Calu3 (cell line): Measurements from ENCODE around the gene ANKS3. TPM values are rescaled to one million over a fixed set of nuclear protein-coding genes. Genes with fewer than 3 reads are reported as not detected.

Source experiments
- BruUV-seq: library from RNA; stranded (reverse); fragments of 400-500 nt; replicated peaks from 2 replicates; lab custom pipeline; 2021; lab: Mats Ljungman, UMichigan
- CTCF ChIA-PET: fragments of 300-600 bp; sonication (Branson Sonifier 250); formaldehyde crosslinking; loops from one replicate; lab custom pipeline; 2022; ENCODE audit warnings: antibody characterized with exemption; lab: Charles Lee
- DNase-seq: peaks from one replicate; pipeline ENCODE4 v3.0.0; 2022
- H3K27ac Mint-ChIP-seq: one replicate; pipeline ENCODE4 v1.8.0; 2022; ENCODE audit warnings: mixed read lengths; ENCODE audit not compliant: unreplicated experiment
- H3K27me3 Mint-ChIP-seq: one replicate; pipeline ENCODE4 v1.8.0; 2022; ENCODE audit warnings: mixed read lengths; ENCODE audit not compliant: unreplicated experiment
- H3K36me3 Mint-ChIP-seq: one replicate; pipeline ENCODE4 v1.8.0; 2022; ENCODE audit warnings: mild to moderate bottlenecking, moderate library complexity, mixed read lengths; ENCODE audit not compliant: insufficient read depth, unreplicated experiment
- H3K4me1 Mint-ChIP-seq: one replicate; pipeline ENCODE4 v1.8.0; 2022; ENCODE audit warnings: mild to moderate bottlenecking, low read depth, mixed read lengths; ENCODE audit not compliant: unreplicated experiment
- H3K4me3 Mint-ChIP-seq: one replicate; pipeline ENCODE4 v1.8.0; 2022; ENCODE audit warnings: mild to moderate bottlenecking, low read depth, moderate library complexity, mixed read lengths; ENCODE audit not compliant: unreplicated experiment
- H3K9me3 Mint-ChIP-seq: one replicate; pipeline ENCODE4 v1.8.0; 2022; ENCODE audit warnings: low read depth, mixed read lengths; ENCODE audit not compliant: unreplicated experiment
- intact Hi-C: fragments of 100-400 bp; cut with micrococcal nuclease; formaldehyde crosslinking; loops from one replicate; pipeline ENCODE4 v1.10.0; 2022; ENCODE audit not compliant: unreplicated experiment
- microRNA-seq: library from miRNA; unstranded; fragments of <30 nt; microRNA quantifications from one replicate; pipeline ENCODE4 v1.2.0, GENCODE V29; 2022
- total RNA-seq: library from RNA; stranded (reverse); gene quantifications from 2 replicates; pipeline ENCODE4 v1.2.3, GENCODE V29; 2022
- TF ChIP-seq, protein P1 (sequence below): fragments of 200-600 bp; IDR thresholded peaks from one replicate; pipeline ENCODE4 v1.8.0; 2022; ENCODE audit warnings: antibody characterized with exemption; ENCODE audit not compliant: unreplicated experiment

ANKS3 gene
- total RNA-seq, 1 experiment from 2014 or later: 46.9 TPM

DNA sequence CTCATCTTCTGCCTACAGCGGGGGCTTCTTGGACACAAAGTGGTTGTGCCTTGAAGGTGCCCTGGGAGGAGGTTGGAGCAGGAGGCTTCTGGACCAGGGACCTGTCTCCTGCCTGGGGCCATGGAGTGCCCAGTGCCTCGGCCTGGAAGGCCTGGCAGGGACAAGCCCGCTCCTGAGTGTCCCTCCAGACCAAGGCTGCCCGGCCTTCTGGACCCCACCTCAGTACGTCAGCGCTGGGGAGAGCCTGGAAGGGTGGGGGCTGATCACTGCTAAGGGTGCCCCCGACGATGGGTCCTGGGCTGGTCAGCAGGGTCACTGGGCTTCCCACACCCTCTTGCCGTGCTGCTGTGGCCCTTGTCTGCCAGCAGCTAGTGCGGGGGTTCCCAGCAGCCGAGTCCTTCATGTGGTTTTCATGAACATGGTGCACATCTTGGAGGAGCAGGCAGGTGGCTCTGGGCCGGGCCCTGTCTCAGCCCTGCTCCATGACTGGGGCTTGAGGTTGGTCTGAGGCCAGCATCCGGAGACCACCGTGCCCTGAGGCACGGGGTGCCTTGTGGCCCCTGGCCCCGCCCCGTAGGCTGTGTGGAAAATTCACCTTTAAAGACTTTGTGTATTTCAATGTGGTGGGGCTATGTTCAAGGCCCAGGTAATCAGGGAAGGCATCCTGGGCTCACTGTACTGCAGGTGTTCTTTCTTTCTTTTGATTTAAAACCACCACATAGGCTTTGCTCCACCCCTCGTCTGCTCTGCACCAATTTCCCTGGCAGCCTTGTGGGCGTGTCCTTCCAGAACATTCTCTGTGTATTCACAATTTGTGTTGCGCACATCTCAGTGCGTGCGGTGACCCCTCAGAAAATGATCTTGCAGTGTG is 87.1 kb downstream of the ANKS3 start:
- intact Hi-C loops: no loop called here
- CTCF ChIA-PET: interaction anchor here (0.5 kb wide), 1 partner anchor 111 kb away, joined by 4 read pairs; no protein-coding TSS in a partner anchor
- Mint-ChIP-seq H3K27ac (no peak overlapping the region), H3K27me3 (no peaks in the 10 kb centered on the region), H3K4me3 (no peak overlapping the region), H3K36me3 (peaks cover 32% of the 10 kb centered on the region), H3K4me1 (no peaks in the 10 kb centered on the region), H3K9me3 (peaks cover 4% of the 10 kb centered on the region)
- no TSS peak for BruUV-seq
- DNase-seq: no peak
- TF ChIP-seq, protein P1, sequence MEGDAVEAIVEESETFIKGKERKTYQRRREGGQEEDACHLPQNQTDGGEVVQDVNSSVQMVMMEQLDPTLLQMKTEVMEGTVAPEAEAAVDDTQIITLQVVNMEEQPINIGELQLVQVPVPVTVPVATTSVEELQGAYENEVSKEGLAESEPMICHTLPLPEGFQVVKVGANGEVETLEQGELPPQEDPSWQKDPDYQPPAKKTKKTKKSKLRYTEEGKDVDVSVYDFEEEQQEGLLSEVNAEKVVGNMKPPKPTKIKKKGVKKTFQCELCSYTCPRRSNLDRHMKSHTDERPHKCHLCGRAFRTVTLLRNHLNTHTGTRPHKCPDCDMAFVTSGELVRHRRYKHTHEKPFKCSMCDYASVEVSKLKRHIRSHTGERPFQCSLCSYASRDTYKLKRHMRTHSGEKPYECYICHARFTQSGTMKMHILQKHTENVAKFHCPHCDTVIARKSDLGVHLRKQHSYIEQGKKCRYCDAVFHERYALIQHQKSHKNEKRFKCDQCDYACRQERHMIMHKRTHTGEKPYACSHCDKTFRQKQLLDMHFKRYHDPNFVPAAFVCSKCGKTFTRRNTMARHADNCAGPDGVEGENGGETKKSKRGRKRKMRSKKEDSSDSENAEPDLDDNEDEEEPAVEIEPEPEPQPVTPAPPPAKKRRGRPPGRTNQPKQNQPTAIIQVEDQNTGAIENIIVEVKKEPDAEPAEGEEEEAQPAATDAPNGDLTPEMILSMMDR: no peak

Small RNAs within 50 kb of the gene (microRNA-seq; reads per million reads assigned to microRNA genes)
- gene MIR6769A: 1.1 reads per million

Other genes with a start within 250 kb of the ANKS3 start
- 6.2 and 7.9 TPM in 2 replicates for gene CDIP1, start 195.5 kb downstream of the ANKS3 start, total RNA-seq
- gene C16orf96, start 177.9 kb downstream of the ANKS3 start, total RNA-seq: not detected in 2 replicates
- gene UBALD1, start 119.4 kb downstream of the ANKS3 start, total RNA-seq: 54.4 and 55.6 TPM in 2 replicates
- gene MGRN1, start 109.4 kb downstream of the ANKS3 start, total RNA-seq: 105 and 114 TPM in 2 replicates
- 30.6 and 32.6 TPM in 2 replicates for gene NUDT16L1, start 40.7 kb downstream of the ANKS3 start, total RNA-seq
- 0.27 and 1.8 TPM in 2 replicates for gene DNAAF8, start 266 bp upstream of the ANKS3 start, total RNA-seq
- 23.6 and 25.6 TPM in 2 replicates for gene ZNF500, start 32.9 kb upstream of the ANKS3 start, total RNA-seq
- not detected in 2 replicates for gene SEPTIN12, start 54.1 kb upstream of the ANKS3 start, total RNA-seq
- 208 and 235 TPM in 2 replicates for gene SMIM22, start 61.1 kb upstream of the ANKS3 start, total RNA-seq
- 17.9 and 20.8 TPM in 2 replicates for gene ROGDI, start 68.4 kb upstream of the ANKS3 start, total RNA-seq
- gene GLYR1, start 113.0 kb upstream of the ANKS3 start, total RNA-seq: 158 and 159 TPM in 2 replicates
- 50.5 and 55.4 TPM in 2 replicates for gene UBN1, start 113.2 kb upstream of the ANKS3 start, total RNA-seq
- 75.0 and 104 TPM in 2 replicates for gene PPL, start 202.9 kb upstream of the ANKS3 start, total RNA-seq
- gene SEC14L5, start 224.1 kb upstream of the ANKS3 start, total RNA-seq: 0.52 and 0.54 TPM in 2 replicates